ENCODE data around the gene CD2. TPM values are rescaled to one million over a fixed set of nuclear protein-coding genes. Genes with fewer than 3 reads are reported as not detected.
A peak's percentile ranks its signal among the peaks of the same experiment; 100 is the strongest.

Gene CD2
- total RNA-seq, 2 experiments from 2014 or later: 206 to 258 TPM

GRCh38 chr1:116817582-116818064 lies 63.4 kb downstream of the CD2 start:
- no peaks in the 10 kb centered on the region for H3K27me3 Mint-ChIP-seq
- ChIA-PET POLR2A (no interaction called here), CTCF (interaction anchor here (0.7 to 6.4 kb wide), 12 partner anchors 8 to 94 kb away, joined by 3 to 65 read pairs (median 4); partner anchors contain the start of gene CD2)
- H3K9me3 Mint-ChIP-seq: peaks cover 16% of the 10 kb centered on the region
- peak overlapping the region; percentile 27 for H3K4me3 Mint-ChIP-seq
- peaks cover 20% of the 10 kb centered on the region for H3K36me3 Mint-ChIP-seq (ENCODE audit: low read depth)
- peak; percentile 80 for DNase-seq
- H3K27ac Mint-ChIP-seq: peak overlapping the region; percentile 90
- peaks cover 62% of the 10 kb centered on the region for H3K4me1 Mint-ChIP-seq

Other genes starting within 250 kb of the CD2 start
- gene CD58, start 183.4 kb upstream of the CD2 start, total RNA-seq: 10 to 100 TPM; 22.5 to 29.2 TPM
- under 1 TPM; 0.35 to 0.77 TPM for gene IGSF3, start 86.7 kb upstream of the CD2 start, total RNA-seq
- gene PTGFRN, start 155.5 kb downstream of the CD2 start, total RNA-seq: 1 to 10 TPM in 1 of 2 experiments, under 1 TPM in 1; 0.79 to 1.3 TPM
- 1 to 10 TPM; 3.4 to 4.2 TPM for gene CD101, start 247.3 kb downstream of the CD2 start, total RNA-seq

Data from activated CD4-positive, alpha-beta T cell treated with anti-CD3 and anti-CD28 coated beads, Interleukin-2, amount 10 ng/mL, durations not matched to agents 7 days and 5 days (primary cell).